Measurements from ENCODE around the gene KIF22.
"Not testable (repeated sequence)": the region's sequence is repeated elsewhere in the genome, so short reads cannot be mapped to it uniquely, and the experiment has no call there.

The KIF22 gene

GRCh38 chr16:29830774-29831173 is 40.2 kb downstream of the KIF22 start:
- no peak for DNase-seq (ENCODE audit: low read depth)
- TF ChIP-seq, protein P1, sequence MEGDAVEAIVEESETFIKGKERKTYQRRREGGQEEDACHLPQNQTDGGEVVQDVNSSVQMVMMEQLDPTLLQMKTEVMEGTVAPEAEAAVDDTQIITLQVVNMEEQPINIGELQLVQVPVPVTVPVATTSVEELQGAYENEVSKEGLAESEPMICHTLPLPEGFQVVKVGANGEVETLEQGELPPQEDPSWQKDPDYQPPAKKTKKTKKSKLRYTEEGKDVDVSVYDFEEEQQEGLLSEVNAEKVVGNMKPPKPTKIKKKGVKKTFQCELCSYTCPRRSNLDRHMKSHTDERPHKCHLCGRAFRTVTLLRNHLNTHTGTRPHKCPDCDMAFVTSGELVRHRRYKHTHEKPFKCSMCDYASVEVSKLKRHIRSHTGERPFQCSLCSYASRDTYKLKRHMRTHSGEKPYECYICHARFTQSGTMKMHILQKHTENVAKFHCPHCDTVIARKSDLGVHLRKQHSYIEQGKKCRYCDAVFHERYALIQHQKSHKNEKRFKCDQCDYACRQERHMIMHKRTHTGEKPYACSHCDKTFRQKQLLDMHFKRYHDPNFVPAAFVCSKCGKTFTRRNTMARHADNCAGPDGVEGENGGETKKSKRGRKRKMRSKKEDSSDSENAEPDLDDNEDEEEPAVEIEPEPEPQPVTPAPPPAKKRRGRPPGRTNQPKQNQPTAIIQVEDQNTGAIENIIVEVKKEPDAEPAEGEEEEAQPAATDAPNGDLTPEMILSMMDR (IDR thresholded peaks at IDR 0.05; ENCODE audit: control insufficient read depth, insufficient read depth, low read depth, low read length, missing control alignments): no peak
- no peak overlapping the region for H3K4me3 ChIP-seq (ENCODE audit: control insufficient read depth, low read depth, low read length)

DNA sequence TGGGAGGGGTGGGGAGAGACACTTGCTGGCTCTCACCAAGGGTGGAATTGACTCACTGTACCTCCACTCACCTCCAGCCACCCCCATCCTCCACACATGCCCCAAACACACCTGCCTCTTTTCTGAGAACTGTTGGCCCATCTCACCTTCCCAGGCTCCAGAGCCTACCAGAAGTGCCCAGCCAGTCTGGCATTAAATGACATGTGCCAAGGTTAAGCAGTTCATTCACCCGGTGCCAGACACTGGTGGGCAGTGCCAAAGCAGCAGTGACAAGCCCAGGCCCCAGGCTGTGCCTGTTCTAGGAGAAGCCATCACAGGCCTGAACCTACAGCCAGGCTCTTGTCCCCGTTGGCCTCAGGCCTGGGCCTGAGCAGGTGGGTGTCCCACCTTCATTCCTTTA is 40.9 kb downstream of the KIF22 start:
- H3K4me3 ChIP-seq (ENCODE audit: control insufficient read depth, low read depth, low read length): no peak overlapping the region
- TF ChIP-seq, protein P1 (IDR thresholded peaks at IDR 0.05; ENCODE audit: control insufficient read depth, insufficient read depth, low read depth, low read length, missing control alignments): no peak
- DNase-seq (ENCODE audit: low read depth): no peak

- not testable (repeated sequence) for H3K4me3 ChIP-seq (ENCODE audit: control insufficient read depth, low read depth, low read length); DNase-seq (ENCODE audit: low read depth)
Observed at GRCh38 chr16:29833219-29833618, 42.7 kb downstream of the KIF22 start.

- no peak for DNase-seq (ENCODE audit: low read depth)
- no peak overlapping the region for H3K4me3 ChIP-seq (ENCODE audit: control insufficient read depth, low read depth, low read length)
- TF ChIP-seq, protein P1 (IDR thresholded peaks at IDR 0.05; ENCODE audit: control insufficient read depth, insufficient read depth, low read depth, low read length, missing control alignments): no peak
Observed at GRCh38 chr16:29834079-29834478, 43.5 kb downstream of the KIF22 start.

GRCh38 chr16:29835926-29836325 is 45.4 kb downstream of the KIF22 start:
- no peak for DNase-seq (ENCODE audit: low read depth)
- no peak overlapping the region for H3K4me3 ChIP-seq (ENCODE audit: control insufficient read depth, low read depth, low read length)
- TF ChIP-seq, protein P1 (IDR thresholded peaks at IDR 0.05; ENCODE audit: control insufficient read depth, insufficient read depth, low read depth, low read length, missing control alignments): no peak

DNA sequence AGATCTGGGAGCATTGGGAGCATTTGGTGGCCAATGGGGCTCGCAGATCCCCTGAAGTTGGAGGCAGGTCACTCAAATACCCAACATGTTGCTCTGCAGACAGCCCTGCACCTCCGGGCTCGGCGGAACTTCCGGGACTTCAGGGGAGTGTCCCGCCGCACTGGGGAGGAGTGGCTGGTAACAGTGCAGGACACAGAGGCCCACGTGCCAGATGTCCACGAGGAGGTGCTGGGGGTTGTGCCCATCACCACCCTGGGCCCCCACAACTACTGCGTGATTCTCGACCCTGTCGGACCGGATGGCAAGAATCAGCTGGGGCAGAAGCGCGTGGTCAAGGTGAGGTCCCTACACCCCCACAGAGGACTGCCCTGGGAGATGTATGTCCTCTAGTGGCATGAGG is 46.1 kb downstream of the KIF22 start:
- H3K4me3 ChIP-seq (ENCODE audit: control insufficient read depth, low read depth, low read length): no peak overlapping the region
- TF ChIP-seq, protein P1 (IDR thresholded peaks at IDR 0.05; ENCODE audit: control insufficient read depth, insufficient read depth, low read depth, low read length, missing control alignments): no peak
- DNase-seq (ENCODE audit: low read depth): no peak

DNA sequence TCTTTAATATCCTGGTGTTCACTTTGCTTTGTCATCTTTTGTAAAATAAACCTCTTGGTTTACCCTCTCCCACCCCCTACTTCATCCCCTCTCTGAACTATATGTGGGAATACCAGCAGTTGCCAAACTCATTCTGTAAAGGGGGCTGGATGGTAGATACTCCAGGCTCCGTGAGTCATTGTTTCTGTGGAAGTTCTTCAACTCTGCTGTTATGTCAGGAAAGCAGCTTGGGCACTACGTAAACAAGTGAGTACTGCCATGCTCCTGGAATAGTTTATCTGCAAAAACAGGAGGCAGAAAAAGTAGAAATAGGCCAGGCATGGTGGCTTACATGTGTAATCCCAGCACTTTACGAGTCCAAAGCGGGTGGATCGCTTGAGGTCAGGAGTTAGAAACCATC is 47.3 kb downstream of the KIF22 start:
- no peak for DNase-seq (ENCODE audit: low read depth)
- TF ChIP-seq, protein P1 (IDR thresholded peaks at IDR 0.05; ENCODE audit: control insufficient read depth, insufficient read depth, low read depth, low read length, missing control alignments): no peak
- H3K4me3 ChIP-seq (ENCODE audit: control insufficient read depth, low read depth, low read length): no peak overlapping the region
